Right lobe of liver (tissue), 4 donors: ENCODE results near the gene ASCL3.

Experiments
- POLR2A ChIP-seq: fragments of 450-650 bp; IDR thresholded peaks from one replicate; pipeline ENCODE4 v1.6.1; 2017; ENCODE audit warnings: antibody characterized with exemption, mild to moderate bottlenecking
- TF ChIP-seq, protein P1 (sequence below), 4 donors: fragments of 200-600 bp in 3 of 4; fragments of 450-650 bp in 1 of 4; IDR thresholded peaks; one replicate each; pipeline versions ENCODE4 v1.5.1 to v1.8.0; 2016 to 2022; ENCODE audit warnings: antibody characterized with exemption in 4 of 4, mild to moderate bottlenecking in 2 of 4
- donor health status: DM: no; HTN: no; CAD: no.
- donor health status: DM: no; HTN: no; CAD: no.
- donor health status: DM: no; HTN: yes; CAD: no.

DNA sequence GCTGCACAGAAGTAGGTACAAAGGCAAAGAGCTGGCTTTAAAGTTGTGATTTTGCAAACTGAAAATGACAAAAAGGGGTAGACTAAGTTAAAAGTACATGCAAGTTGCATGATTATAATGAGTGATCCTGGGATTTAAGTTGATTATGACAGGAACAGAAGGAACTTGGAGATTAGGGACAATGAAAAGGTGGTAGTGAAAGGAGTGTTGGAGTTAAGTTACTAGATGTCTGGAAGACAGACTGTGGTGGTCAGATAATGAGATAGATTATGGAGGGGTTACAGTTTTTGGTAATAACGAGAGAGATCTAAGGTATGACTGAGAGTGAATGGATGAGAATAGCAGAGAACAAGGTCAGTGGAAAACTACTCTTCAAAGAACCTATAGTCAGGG lies 29.1 kb upstream of the ASCL3 start:
- TF ChIP-seq, protein P1, sequence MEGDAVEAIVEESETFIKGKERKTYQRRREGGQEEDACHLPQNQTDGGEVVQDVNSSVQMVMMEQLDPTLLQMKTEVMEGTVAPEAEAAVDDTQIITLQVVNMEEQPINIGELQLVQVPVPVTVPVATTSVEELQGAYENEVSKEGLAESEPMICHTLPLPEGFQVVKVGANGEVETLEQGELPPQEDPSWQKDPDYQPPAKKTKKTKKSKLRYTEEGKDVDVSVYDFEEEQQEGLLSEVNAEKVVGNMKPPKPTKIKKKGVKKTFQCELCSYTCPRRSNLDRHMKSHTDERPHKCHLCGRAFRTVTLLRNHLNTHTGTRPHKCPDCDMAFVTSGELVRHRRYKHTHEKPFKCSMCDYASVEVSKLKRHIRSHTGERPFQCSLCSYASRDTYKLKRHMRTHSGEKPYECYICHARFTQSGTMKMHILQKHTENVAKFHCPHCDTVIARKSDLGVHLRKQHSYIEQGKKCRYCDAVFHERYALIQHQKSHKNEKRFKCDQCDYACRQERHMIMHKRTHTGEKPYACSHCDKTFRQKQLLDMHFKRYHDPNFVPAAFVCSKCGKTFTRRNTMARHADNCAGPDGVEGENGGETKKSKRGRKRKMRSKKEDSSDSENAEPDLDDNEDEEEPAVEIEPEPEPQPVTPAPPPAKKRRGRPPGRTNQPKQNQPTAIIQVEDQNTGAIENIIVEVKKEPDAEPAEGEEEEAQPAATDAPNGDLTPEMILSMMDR (IDR thresholded peaks at IDR 0.05), result no peak
- no peak for TF ChIP-seq POLR2A
